CD4-positive, alpha-beta T cell treated with Interleukin-6 at 100 ng/mL for 8 hours (primary cell): ENCODE results near the gene RALGDS.
"Not testable (repeated sequence)": the region's sequence is repeated elsewhere in the genome, so short reads cannot be mapped to it uniquely, and the experiment has no call there.

Source experiments
- DNase-seq: peaks from one replicate; pipeline ENCODE4 v3.0.0-alpha.2; 2020; ENCODE audit warnings: mixed read lengths, low spot score

The RALGDS gene

DNA sequence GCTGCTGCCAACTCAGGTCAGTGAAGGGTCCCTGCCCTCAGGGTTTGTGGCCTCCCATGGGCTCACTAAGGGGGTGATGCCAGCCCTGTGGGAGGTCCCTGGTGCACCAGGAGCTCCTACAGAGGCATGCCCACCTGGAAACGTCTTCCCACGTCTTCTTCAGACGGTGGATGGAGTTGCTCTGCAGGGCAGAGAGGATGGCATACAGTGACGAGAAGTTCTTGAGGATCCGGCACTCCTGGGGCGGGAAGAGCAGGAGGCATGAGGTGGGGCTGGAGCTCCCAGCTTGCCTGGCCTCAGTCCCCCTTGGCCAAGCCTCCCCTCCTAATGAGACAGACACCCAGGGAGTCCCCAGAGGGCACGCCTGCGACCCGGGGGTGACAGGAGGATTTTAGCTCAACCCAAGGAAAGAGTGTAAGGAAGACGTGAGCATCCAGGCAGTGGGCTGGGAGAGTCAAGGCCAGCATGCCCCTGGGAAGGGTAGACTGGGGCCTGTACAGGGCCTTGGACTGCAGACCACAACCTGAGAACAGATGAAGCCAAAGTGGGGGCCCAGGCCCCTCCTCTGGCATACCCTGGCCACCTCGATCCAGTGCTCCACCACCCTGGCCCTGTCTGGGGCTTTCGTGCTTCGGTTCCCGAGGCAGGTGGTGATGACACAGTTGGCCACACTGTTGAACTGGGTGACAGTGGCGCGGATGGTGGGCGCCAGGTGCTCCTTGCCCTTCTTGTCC lies 14.4 kb downstream of the RALGDS start:
- DNase-seq = no peak

DNA sequence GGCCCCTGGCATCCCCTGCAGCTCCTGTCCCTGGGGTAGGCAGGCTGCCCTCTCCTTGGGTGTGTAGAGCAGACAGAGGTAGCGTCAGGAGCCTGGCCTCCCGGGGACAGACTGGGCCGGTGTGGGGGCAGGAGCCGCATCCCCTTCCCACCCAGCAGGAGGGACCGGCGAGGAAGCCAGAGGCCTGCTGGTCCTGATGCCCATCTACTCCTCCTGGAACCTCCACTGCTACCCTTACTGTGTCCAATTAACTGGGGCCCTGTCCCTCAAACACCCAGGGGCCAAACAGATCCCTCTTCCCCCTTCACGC lies 15.6 kb downstream of the RALGDS start:
- no peak for DNase-seq

DNA sequence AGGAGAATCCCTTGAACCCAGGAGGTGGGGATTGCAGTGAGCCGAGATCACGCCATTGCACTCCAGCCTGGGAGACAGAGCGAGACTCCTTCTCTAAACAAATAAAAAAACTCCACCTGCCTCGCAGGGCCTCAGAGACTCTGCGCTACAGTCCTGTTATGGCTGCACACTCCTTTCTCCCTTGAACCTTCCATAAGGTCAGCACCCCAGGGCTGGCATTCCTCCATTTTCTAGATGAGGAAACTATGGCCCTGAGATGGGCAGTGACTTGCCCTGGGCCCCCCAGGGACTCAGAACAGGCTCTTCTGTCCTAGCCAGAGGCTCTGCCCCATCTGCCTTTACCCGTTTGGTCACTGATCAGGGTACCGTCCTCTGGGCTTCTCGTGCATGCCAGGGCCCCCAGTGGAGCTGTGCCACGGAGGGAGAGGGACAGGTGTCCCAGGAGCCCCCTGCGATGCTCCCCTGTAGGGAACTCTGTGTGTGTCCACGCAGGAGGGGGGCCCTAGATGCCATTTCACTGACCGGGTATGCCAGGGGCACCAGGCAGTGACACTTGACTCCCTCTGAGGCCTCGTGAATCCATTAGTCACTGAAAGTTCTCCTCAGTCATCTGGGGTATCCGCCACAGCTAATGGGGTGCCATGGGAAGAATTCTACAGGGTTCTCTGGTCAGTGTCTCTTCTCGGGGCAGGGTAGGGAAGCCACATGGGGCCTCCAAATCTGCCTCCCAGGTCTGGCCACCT lies 16.2 kb downstream of the RALGDS start:
- no peak for DNase-seq

DNA sequence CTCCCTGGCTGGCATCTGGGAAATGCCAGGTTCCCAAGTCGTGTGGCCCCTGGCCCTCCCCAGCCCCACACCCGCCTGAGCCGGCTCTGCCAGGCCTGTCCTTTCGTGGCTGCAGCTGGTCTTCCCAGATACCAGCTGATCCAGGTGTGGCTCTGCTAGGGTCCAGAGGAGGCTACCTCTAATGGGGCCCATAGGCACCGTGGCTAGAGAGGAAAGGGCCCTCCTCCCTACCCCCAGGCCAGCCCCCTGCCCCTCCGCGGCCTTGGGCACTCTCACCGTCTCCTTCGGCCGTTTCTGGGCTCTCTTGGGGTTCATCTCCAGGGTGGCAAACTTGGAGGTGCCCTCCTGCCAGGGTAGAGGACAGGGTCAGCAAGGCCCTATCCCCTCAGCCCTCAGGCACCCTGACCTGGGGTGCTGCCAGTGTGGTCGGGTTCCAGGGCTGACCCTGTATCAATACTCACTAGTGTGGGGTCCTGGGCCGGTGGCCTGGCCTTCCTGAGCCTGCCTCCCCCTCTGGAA lies 17.0 kb downstream of the RALGDS start:
- no peak for DNase-seq

DNA sequence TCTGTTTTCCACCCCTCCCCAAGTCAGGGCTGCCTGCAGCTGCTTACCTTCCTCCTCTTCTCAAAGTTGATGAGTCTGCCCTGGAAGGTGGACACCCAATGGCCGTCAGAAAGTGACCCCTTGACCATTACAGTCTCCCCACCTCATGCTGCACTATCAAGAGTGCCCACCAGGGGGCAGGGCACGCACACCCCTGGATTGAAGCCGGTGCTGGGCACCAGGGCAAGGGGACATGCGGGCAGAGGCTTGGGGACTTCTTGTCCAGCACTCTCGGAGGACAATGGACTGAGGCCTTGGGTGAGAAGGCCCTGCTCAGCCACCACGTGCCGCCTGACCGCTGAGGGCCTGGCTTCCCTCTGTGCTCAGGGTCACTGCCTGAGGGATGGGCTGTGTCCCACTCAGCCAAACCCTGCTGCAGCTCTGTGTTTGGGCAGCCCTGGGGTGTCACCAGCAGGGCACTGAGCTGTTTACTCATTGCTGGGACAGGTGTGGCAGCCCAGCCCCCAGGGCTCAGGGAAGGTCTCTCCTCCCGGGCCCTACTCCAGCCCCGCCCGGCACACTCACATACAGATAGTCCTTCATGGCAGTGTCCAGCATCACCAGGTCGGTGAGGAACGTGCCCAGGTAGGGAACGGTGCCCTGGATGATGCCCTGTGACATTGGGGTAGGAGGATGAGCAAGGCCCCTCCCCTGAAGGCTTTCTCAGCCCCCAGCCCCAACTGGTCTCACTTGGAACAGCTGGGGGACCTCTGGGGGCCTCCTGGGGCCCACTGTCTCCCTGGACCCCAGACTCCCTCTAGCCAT lies 17.7 kb downstream of the RALGDS start:
- peak; percentile 45 for DNase-seq

DNA sequence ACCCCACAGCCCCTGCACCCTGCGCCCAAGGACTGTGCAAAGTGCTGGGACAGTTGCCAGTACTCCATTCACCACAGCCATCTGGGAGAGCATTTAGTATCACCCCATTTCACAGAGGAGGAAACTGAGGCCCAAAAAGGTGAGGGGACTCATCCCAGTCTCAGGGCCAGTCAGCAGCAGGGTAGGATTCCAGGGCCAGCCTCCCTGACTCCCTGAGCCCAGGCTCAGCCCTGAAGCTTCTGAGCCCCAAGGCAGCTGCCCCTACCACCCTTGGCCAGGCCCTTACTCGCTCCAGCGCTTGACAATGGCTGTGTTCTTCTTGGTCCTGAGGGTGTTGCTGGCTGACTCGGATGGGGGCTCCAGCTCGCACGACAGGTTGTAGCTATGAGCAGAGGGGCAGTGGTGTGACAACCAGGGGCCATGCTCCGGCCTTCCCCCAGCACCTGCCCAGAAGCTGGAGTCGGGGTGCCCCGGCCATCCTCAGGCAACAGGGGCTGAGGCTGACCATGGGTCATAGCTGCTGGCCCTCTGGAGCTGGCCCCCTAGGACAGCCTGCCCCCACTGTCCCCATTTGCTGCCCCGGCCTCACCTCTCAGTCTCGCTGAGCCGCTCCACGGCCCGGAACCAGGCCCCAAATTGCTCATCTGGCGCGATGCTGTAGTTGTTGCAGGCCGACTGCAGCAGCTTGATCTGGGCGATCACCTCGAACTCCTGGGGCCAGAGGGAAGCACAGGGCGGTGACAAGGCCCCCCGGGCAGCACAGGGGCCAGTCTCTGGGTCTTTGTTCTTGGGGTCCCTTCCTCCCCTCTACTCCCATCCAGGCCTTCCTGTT lies 18.6 kb downstream of the RALGDS start:
- no peak for DNase-seq

DNA sequence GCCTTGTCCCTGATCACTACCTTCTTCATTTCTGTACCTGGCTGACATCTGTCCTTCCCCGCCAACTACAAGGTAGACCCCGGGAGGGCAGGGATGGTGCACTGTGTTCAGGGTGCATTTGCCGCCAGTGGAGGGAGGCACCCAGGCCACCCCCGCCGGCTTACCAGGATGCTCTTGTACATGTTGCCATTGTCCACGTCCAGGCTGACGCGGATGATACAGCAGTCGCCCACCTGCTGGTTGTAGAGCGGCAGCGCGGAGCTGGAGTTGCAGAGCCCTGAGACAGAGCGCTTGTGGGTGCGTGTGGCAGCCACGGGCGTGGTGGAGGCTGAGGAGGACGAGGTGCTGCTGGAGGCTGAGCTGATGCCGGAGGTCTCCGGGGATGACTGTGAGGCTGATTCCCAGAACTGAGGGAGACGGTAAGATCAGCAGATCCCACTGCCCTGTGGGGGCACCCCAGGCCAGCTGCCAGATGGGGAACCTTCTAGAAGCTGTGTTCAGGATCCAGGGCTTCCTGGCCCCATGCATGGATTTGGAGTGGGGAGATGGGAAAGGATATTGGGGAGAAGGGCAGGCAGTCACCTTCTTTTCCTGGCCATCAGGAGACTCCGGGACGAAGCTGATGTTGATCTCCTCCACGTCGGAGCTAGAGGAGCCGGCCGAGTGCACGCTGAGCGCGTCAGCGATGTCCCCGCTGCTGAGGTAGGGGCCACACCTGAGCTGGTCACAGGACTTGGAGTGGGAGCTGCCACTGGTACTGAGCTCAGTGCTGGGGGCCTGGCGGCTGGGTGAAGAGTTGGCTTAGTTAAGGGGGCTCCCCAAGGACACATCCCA lies 19.5 kb downstream of the RALGDS start:
- no peak for DNase-seq

DNA sequence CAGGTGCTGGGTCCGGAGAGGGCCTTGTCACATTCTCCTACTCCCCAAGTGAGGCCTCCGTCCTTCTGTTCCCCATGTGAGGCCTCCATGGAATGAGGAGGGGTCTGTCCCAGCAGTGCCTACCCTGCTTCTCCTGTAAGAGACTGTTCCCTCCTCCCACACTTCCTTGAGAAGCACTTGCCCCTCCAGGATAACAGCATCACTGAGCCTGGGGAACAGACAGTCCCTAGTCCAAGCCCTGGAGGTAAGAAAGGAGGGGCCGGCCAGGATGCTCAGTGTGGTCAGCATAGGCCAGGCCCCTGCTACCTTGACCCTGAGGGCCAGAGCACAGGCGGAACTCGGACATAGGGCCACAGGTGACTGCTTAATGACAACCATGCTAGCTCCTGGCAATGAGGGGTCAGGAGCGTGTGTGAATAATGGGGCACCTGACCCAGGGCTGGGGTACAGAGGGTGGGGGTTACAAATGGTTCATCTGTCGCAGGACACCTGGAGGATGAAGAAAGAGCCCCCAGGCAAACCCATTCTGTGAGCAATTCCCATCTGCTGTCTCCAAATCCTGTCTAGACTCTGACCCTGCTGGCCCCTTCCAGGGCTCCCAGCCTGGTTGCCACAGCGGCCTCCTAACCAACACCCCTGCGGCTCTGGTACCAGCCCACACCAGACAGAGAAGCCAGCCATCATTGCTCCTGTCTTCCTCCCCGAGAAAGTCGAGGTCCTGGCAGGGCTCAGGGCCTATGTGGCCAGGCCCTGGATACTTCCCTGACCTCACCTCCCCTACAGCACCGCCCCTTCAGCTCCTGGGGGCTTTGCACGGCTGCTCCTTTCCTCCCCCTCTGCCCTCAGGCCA lies 20.3 kb downstream of the RALGDS start:
- no peak for DNase-seq

DNA sequence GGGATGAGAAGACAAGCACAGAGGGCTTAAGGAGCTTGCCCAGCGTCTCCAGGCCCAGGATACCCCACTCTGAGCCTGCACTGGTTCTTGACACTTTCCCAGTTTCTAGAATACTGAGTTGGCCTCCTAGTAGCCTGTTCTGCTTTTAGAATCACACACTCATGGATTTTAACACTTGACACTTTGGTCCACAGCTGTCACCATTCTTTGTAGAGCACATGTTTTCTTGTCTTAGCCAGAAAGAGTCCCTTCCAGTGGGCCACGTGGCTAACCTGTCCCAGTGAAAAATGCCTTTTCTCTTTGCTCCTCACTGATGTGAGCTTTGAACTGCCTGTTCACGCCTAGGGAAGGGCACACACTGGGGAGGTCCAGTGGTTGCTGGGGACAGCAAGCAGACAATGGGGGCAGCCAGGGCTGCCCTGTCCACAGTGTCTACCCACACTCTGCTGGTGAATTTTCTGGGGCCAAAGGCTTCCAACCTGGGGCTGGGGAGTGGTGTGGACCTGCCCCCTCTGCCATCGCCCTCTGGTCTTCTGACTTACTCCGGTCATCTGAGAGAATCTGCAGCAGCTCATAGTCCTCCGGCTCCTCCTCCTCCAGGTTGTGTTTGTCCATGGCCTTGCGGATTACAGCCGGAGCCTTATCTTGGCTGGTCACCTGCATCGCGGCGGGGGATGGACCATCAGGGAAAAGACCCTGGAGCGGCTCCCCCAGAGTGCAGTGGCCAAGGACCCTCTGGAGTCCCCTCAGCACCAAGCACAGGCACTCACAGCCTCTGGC lies 21.1 kb downstream of the RALGDS start:
- DNase-seq = no peak

DNA sequence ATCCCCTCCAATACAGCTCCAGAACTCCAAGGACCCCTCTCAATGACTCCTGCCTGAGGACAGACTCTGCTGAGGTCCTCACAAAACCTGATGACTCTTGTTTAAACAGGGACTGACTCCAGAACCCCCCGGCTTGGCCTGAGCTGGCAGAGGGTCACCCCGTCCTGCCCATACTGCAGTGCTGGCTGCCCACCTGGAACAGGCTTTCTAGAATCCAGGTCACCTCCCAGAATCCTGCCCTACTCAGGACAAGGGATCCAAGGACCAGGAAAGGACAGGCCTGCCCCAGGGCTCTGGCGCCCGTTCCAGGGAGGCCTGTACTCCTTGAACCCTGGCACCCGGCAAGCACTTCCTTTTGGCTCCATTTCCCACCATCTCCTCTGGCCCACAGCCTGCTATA lies 22.2 kb downstream of the RALGDS start:
- DNase-seq = no peak

DNA sequence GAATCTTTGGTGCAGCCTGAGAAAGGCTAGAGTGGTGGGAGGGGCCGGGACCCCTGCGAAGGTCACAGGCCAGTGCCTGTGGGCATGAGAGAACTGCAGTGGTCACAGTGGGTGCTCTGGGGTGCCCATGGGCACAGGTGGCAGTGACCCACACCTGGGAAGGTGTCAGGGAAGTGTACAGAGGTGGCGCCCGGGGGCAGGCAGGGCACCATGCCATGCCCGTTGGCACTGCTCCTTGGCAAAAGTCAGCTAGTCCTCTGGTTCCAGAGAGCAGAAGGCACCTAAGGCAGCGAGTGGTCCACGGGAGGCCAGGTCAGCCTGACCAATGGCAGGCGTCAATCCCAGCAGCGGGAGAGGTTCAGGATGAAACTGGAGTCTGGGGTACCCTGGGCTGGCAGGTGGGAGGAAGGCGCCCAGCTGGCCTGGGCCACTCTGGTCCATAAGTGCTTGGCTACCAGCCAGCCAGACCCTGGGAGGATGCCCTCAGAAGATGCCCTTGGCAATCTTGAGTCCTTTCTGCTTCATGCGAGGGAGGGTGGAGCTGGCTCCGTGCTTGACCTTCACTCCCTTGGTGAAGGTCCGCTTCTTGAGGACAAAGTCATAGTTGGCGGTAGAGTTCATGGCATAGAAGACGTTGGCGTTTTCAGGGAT lies 22.8 kb downstream of the RALGDS start:
- DNase-seq = no peak

DNA sequence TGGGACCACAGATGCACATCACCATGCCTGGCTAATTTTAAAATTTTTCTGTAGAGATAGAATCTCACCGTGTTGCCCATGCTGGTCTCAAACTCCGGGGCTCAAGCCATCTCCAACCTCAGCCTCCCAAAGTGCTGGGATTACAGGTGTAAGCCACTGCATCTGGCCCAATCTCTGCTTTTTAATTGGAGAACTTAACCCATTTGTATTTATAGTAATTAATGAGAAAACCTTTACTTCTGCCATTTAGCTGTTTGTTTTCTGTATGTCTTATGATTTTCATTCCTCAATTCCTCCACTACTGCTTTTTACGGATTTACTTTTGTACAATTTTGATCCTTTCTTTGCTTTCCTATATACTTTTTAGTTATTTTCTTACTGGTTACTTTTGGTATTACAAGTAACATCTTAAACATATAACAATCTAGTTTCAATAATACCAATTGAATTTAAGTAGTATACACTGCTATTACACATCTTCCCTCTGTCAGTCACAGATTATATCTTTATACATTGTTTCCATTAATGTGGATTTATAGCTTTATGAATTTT lies 26.1 kb downstream of the RALGDS start:
- DNase-seq = no peak

DNA sequence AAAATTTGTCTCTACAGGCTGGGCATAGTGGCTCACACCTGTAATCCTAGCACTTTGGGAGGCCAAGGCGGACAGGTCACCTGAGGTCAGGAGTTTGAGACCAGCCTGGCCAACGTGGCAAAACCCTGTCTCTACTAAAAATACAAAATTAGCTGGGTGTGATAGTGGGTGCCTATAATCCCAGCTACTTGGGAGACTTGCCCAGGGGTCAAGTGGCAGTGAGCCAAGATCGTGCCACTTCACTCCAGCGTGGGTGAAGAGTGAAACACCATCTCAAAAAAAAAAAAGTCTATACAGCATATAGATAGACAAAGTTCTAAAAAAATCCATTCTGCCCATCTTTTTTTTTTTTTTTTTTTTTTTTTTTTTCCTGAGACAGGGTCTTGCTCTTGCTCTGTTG lies 26.7 kb downstream of the RALGDS start:
- DNase-seq = not testable (repeated sequence)

DNA sequence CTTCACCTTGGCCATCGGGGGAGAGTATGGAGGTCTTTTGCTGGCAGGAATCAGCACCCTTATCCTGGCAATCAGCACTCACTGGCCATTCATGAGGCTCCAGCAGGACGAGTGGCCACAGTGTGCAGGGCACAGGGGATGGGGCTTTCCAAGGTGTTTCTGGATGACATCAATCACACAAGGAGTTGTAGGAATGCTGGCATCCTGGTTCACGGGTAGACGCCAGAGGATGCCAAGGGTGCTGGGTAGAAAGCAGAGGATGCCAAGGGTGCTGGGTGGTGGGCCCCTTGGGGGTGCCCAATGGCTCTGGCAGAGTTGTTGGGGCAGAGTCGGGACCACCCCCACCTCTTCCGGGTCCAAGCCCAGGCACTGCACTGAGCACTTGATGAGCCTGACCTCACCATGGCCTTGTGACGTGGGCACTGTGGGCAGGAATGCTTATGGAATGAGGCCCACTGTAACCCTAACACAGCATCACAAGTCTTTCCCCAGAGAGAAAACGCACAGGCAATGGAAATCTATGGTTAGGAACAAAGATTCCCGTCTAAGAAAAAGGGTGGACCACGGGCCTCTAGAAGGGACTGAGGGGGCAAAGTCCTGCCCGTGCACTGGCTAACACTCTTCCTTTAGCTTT lies 30.2 kb downstream of the RALGDS start:
- no peak for DNase-seq

DNA sequence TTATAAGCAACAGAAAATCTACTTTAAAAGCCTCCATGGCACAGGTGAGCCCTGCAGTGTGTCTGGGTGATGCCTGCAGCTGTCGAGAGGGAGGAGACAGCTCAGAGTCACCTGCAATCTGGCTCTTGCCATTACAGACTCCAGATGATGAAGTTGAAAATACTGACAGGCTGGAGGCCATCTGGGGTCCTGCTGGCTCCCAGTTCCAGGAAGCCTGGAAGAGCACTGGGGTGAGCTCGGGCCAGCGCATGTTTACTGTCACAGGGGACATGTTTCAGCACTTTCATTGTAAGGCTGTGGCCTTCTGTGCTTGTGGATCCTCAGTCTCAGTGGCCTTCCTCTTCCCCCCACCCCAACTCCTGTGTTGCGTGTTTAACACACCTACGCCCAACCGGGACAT lies 30.9 kb downstream of the RALGDS start:
- DNase-seq = no peak

DNA sequence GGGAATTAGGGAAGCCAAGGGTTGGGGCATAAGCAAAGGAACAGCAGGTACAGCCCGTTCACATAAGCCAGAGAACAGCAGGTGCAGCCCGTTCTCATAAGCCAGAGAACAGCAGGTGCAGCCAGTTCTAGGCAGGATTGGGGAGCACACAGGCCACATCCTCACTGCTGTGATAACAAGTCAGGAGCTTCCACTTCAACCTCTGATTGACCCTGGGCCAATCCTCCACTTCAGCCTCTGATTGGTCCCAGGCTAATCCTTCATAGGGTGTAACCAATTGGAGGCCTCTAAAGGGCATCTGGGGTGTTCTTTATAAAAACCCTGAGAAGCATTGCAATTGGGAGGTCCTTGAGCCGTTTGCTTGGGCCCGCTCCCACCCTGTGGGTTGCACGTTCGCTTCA lies 31.8 kb downstream of the RALGDS start:
- DNase-seq = no peak

DNA sequence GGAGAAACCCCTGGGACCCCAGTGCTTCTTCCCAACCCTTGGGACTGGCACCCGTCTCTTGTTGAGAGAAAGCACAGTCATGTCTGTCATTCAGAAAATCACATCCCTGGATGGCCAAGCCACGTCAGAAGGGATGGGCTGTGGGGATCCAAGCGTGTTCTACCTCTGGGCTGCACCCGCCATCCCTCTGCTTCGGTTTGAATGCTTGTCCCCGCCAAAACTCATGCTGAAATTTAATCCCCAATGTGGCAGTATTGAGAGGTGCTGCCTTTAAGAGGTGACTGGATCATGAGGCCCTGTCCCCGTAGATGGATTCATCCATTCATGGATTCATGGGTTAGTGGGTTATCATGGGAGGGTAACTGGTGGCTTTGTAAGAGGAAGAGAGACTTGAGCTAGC lies 32.3 kb downstream of the RALGDS start:
- DNase-seq = no peak

DNA sequence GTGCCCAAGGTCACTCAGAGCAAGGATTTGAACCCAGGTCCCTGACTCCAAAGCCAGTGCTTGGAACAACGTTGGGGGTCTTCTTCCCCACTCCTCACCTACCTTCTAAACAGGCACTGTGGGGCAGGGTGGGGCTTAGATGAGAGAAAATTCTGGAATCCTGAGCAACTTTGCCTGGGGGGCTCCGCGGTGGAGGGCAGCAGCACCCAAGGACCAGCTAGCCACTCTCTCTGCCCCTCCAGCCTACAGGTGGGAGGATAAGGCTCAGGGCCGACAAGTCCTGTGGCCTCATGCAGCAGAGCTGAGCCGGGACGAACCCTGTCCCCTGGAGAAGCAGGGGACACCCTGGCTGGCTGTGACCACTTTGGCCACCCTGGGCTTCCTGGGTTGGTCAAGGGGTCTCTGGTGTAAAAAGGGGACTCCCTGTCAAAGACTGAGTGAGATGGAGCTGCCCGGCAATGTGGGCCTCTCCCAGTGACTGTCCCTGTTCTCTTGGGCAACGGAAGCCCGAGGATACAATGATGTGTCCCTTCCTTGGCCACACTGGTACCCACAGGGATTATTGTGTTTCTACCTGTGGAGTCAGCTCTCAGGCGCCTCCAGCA lies 32.8 kb downstream of the RALGDS start:
- DNase-seq = no peak
